ENCODE data around the gene NCOA6.

GRCh38 chr20:34774449-34774848 lies 51.0 kb downstream of the NCOA6 start:
- TF ChIP-seq ZNF274 (IDR thresholded peaks at IDR 0.05; ENCODE audit: low read depth, low read length) = no peak
- no peak for TF ChIP-seq SUZ12 (IDR thresholded peaks at IDR 0.05; ENCODE audit: extremely low read depth, insufficient read depth, insufficient read length)
- no peak for TF ChIP-seq YY1 (IDR thresholded peaks at IDR 0.05; ENCODE audit: insufficient read depth, insufficient read length)
